ENCODE data around the gene DYNC1I1.

The DYNC1I1 gene

DNA sequence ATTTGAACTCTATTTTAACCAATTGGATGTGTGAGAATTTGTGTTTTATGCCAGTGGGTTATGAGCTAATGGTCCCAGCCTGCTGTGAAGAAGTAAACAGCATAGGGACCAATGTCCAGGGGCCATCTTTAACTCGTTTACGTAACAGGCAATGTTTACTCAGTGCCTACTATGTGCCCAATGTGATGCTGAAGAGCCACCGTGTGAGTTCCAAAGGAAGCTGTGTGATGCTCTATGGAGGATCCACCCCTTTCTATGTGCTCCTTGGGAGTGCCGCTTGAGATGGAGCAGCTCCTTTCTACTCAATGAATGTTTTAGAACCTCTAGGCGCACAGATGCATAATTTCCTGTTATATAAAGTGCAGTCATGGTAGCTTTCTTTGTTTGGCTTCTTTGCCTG, 21.3 kb downstream of the DYNC1I1 start:
- Histone ChIP-seq H3K4me1 (ENCODE audit: control insufficient read depth, insufficient read depth, low read length, poor library complexity, severe bottlenecking) (no peaks in the 10 kb centered on the region), H3K27ac (ENCODE audit: low read depth, low read length, severe bottlenecking) (no peak overlapping the region)
- WGBS, 2 experiments (ENCODE audit: insufficient coverage in 2 of 2): 78 to 82% methylated on average over 4 to 5 of the region's 5 CpGs

DNA sequence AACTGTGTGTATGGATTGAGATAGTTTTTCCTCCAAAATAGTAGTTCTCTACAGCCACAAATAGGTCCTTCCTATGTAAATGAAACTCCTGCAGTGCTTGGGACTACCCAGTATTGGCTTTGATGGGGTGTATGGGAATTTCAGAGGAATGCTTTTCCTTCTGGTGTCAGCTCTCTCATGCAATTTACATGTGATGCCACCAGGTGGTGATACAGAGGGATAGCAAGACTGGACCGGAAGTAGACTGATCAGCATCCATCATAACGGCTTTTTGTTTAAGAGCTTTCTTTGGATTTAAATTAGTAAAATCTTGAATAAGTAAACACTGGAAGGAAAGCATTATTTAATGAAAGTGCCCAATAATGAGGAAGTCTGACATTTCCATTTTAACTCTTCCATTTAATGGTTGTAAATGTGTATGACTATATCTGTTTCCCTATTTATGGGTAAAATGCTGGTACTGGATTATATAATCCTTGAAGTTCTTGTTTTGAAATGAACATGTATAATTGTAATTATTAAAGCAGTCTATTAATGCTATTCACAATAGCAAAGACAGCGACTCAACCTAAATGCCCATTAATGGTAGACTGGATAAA, 22.7 kb downstream of the DYNC1I1 start:
- Histone ChIP-seq H3K36me3 (ENCODE audit: control insufficient read depth, insufficient read depth, low read length) (no peaks in the 10 kb centered on the region), H3K4me1 (ENCODE audit: control insufficient read depth, insufficient read depth, low read length, poor library complexity, severe bottlenecking) (no peaks in the 10 kb centered on the region), H3K27ac (ENCODE audit: low read depth, low read length, severe bottlenecking) (no peak overlapping the region), H3K4me3 (ENCODE audit: extremely low read depth, insufficient read depth, low read length, poor library complexity, severe bottlenecking) (no peak overlapping the region), H3K9me3 (ENCODE audit: control insufficient read depth, low read length) (no peaks in the 10 kb centered on the region)
- WGBS, 2 experiments (ENCODE audit: insufficient coverage in 2 of 2): 100% methylated on average over 2 of the region's 3 CpGs; no CpG with 5 or more reads in 1 of the 2 experiments

More for the DNA sequence above, 21.3 kb downstream of the DYNC1I1 start:
- Histone ChIP-seq H3K36me3 (ENCODE audit: control insufficient read depth, insufficient read depth, low read length) (no peaks in the 10 kb centered on the region), H3K4me3 (ENCODE audit: extremely low read depth, insufficient read depth, low read length, poor library complexity, severe bottlenecking) (no peak overlapping the region), H3K9me3 (ENCODE audit: control insufficient read depth, low read length) (no peaks in the 10 kb centered on the region)

DNA sequence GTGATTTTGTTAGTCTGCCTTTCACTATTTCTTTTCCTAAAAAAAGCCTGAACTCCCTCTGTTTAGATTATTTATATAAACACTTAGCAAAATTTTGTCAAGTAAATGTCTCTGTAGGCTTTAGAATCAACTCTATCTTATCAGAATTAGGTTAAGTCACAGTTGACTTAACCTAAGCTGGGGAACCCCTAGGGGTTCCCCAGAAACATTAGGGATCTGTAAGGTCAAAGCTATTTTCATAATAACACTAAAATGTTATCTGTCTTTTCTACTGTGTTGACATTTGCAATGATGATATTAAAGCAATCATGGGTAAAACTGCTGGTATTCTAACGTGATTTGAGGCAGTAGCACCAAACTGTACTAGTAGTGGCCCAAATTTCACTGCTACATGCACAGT, 24.3 kb downstream of the DYNC1I1 start:
- Histone ChIP-seq H3K36me3 (ENCODE audit: control insufficient read depth, insufficient read depth, low read length) (no peaks in the 10 kb centered on the region), H3K9me3 (ENCODE audit: control insufficient read depth, low read length) (no peaks in the 10 kb centered on the region), H3K4me3 (ENCODE audit: extremely low read depth, insufficient read depth, low read length, poor library complexity, severe bottlenecking) (no peak overlapping the region), H3K4me1 (ENCODE audit: control insufficient read depth, insufficient read depth, low read length, poor library complexity, severe bottlenecking) (no peaks in the 10 kb centered on the region), H3K27ac (ENCODE audit: low read depth, low read length, severe bottlenecking) (no peak overlapping the region)
- WGBS, 2 experiments (ENCODE audit: insufficient coverage in 2 of 2): 80% methylated on average over 1 of the region's 1 CpG; no CpG with 5 or more reads in 1 of the 2 experiments

DNA sequence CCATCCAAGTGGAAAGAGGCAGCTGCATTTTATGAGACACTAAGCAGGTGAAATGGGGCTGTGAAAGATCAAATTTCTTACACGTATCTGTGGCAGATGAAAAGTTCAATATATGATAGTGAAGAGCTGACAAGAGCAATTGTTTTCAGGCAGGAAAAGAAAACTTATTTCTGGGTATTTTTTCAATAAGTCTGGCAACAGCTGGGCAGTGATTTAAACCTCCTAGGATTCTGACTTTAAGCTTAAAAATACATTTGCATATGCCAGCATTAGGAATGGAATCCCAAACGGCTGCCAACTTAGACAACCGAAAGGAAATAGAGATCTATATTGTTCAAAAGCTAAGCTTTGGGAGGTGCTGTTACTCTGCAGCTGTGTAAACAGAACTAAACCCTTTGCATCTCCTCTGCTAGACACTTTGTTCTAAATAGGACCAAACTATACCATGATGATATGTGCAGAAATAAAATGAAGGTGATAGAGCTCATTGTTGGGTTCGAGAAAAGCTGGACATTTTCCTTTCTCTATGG, 26.1 kb downstream of the DYNC1I1 start:
- Histone ChIP-seq H3K9me3 (ENCODE audit: control insufficient read depth, low read length) (no peaks in the 10 kb centered on the region), H3K4me3 (ENCODE audit: extremely low read depth, insufficient read depth, low read length, poor library complexity, severe bottlenecking) (no peak overlapping the region), H3K4me1 (ENCODE audit: control insufficient read depth, insufficient read depth, low read length, poor library complexity, severe bottlenecking) (no peaks in the 10 kb centered on the region), H3K27ac (ENCODE audit: low read depth, low read length, severe bottlenecking) (no peak overlapping the region), H3K36me3 (ENCODE audit: control insufficient read depth, insufficient read depth, low read length) (no peaks in the 10 kb centered on the region)
- 92 to 100% methylated on average over 1 to 3 of the region's 4 CpGs for WGBS, 2 experiments (ENCODE audit: insufficient coverage in 2 of 2)

DNA sequence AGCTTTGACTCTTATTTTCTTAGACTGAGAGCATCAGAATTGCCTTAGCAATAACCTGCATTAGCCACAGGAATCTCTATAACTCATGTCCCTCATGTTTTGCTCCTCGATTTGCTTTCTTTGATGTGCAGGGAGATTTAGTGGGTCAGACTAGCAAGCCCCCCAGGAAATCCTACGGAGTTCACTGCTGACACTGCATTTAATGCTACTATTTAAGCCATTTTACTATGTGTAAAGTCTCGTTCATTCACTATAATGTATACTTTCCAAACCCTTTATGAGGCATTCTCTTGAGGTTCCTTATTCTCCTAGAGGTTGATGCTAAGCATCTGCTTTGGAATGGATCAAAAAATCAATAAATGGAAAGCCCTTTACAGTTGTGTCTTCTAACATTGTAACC, 28.4 kb downstream of the DYNC1I1 start:
- H3K4me1 ChIP-seq (ENCODE audit: control insufficient read depth, insufficient read depth, low read length, poor library complexity, severe bottlenecking): no peaks in the 10 kb centered on the region
- H3K9me3 ChIP-seq (ENCODE audit: control insufficient read depth, low read length): no peaks in the 10 kb centered on the region
- no peak overlapping the region for H3K4me3 ChIP-seq (ENCODE audit: extremely low read depth, insufficient read depth, low read length, poor library complexity, severe bottlenecking)
- 100% methylated on average over 2 of the region's 3 CpGs; no CpG with 5 or more reads in 1 of the 2 experiments for WGBS, 2 experiments (ENCODE audit: insufficient coverage in 2 of 2)
- H3K27ac ChIP-seq (ENCODE audit: low read depth, low read length, severe bottlenecking): no peak overlapping the region
- H3K36me3 ChIP-seq (ENCODE audit: control insufficient read depth, insufficient read depth, low read length): no peaks in the 10 kb centered on the region

DNA sequence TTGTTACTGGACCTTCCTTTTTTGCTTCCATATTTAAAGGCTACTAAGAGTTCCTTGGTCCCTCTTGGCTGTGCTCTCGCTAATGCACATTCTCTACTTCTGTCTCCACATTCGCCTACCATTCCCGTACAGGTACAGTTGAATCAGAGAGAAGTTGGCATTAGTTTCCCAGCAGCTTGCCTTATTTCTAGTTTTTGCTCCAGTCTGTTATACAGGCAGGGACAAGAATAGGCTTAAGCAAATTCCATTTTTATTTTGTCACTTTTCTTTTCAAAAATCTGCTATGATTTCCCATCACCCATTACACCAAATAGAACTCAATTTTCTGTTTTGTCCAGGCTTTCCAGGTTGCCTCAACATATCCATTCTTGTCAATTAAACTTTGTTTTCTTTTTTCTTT, 29.9 kb downstream of the DYNC1I1 start:
- no peak overlapping the region for H3K27ac ChIP-seq (ENCODE audit: low read depth, low read length, severe bottlenecking)
- H3K4me1 ChIP-seq (ENCODE audit: control insufficient read depth, insufficient read depth, low read length, poor library complexity, severe bottlenecking): no peaks in the 10 kb centered on the region
- 83 to 100% methylated on average over 1 to 3 of the region's 3 CpGs for WGBS, 2 experiments (ENCODE audit: insufficient coverage in 2 of 2)
- H3K4me3 ChIP-seq (ENCODE audit: extremely low read depth, insufficient read depth, low read length, poor library complexity, severe bottlenecking): no peak overlapping the region
- H3K36me3 ChIP-seq (ENCODE audit: control insufficient read depth, insufficient read depth, low read length): no peaks in the 10 kb centered on the region
- H3K9me3 ChIP-seq (ENCODE audit: control insufficient read depth, low read length): no peaks in the 10 kb centered on the region

DNA sequence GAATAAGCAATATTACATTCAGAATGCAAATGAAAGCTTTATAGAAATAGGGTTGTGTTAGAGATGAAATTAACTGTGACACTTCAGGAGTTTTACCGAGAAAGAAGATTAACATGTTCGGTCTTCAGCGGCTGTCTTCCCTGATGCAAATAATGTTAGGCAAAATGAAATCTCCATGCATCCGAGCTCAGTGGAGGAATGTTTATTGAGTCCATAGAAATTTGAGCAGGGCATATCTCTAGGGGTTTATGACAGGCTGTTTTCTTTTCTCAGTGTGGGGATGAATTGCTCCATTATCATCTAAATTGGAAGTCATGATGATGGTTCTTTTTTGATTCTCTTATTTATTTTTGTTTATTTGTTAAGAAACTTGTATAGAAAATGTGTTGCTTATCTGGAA, 31.7 kb downstream of the DYNC1I1 start:
- H3K9me3 ChIP-seq (ENCODE audit: control insufficient read depth, low read length): no peaks in the 10 kb centered on the region
- H3K4me3 ChIP-seq (ENCODE audit: extremely low read depth, insufficient read depth, low read length, poor library complexity, severe bottlenecking): no peak overlapping the region
- 93 to 95% methylated on average over 3 to 4 of the region's 4 CpGs for WGBS, 2 experiments (ENCODE audit: insufficient coverage in 2 of 2)
- no peaks in the 10 kb centered on the region for H3K4me1 ChIP-seq (ENCODE audit: control insufficient read depth, insufficient read depth, low read length, poor library complexity, severe bottlenecking)
- no peaks in the 10 kb centered on the region for H3K36me3 ChIP-seq (ENCODE audit: control insufficient read depth, insufficient read depth, low read length)
- H3K27ac ChIP-seq (ENCODE audit: low read depth, low read length, severe bottlenecking): no peak overlapping the region

DNA sequence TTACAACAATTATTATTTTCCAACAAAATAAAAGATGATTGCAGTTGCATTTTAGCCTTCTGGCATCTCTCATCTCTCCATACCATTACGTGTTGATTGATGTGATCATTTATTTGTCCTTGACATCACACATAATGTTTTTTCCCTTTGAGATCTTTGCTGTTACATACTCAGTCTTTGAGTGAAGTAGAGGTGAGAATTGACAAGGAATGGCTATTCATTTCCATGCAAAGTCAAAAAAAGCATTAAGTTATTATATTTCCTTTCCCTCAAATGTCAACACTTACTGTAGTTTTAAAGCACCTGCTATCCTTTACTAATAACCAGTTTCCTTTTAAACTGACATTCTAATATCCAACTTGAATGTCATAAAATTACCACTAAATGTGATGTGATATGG, 33.6 kb downstream of the DYNC1I1 start:
- no CpG with 5 or more reads among the region's 1 CpG for WGBS, 2 experiments (ENCODE audit: insufficient coverage in 2 of 2)
- H3K9me3 ChIP-seq (ENCODE audit: control insufficient read depth, low read length): no peaks in the 10 kb centered on the region
- no peaks in the 10 kb centered on the region for H3K36me3 ChIP-seq (ENCODE audit: control insufficient read depth, insufficient read depth, low read length)
- no peaks in the 10 kb centered on the region for H3K4me1 ChIP-seq (ENCODE audit: control insufficient read depth, insufficient read depth, low read length, poor library complexity, severe bottlenecking)
- H3K27ac ChIP-seq (ENCODE audit: low read depth, low read length, severe bottlenecking): no peak overlapping the region
- H3K4me3 ChIP-seq (ENCODE audit: extremely low read depth, insufficient read depth, low read length, poor library complexity, severe bottlenecking): no peak overlapping the region

DNA sequence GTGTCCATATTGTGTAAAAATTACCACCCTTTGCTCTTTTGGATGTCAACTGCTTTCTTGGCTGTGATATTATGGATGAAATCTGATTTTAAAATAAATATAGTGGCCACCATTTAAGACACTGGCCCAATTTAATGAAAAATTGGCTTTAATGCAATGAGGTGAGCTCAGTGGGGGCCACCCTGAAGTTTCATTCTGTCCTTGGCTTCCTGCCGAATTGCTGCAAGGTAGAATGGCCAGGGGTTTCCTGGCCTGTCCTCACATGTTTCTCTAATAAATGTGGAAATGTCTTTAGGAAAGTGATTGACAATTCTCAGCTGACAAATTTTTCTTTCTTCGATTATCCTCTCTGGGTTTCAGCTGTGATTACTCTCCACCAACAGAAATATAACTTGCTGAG, 36.0 kb downstream of the DYNC1I1 start:
- 64 to 71% methylated on average over 1 of the region's 2 CpGs for WGBS, 2 experiments (ENCODE audit: insufficient coverage in 2 of 2)

DNA sequence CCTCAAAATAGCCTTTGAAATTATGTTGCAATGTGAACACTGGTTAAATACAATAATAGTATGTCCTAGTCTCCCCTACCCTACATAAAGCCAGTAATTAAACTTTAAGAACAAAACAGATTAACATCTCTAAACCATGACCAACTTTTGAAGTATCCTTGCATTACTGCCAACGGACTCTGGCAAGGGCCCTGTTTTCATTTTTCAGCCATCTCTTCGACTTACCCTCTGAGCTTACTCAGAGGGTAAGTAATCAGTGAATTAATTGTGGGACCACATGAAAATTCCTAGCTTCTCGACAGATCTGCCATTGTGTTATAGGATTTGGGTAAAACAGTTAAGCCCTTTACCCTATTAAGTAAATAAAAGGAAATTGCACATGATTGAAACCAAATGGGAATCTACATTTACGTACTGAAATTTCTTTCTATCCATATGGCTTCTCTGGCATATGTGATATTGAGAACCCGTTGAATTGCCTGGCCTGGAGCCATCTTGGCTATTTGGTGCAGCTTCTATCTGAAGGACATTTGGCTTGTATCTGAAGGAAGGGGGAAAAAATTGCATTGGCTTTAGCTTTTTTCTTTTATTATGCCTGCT, 39.6 kb downstream of the DYNC1I1 start:
- Histone ChIP-seq H3K36me3 (ENCODE audit: control insufficient read depth, insufficient read depth, low read length) (no peaks in the 10 kb centered on the region), H3K27ac (ENCODE audit: low read depth, low read length, severe bottlenecking) (no peak overlapping the region), H3K4me1 (ENCODE audit: control insufficient read depth, insufficient read depth, low read length, poor library complexity, severe bottlenecking) (no peaks in the 10 kb centered on the region), H3K9me3 (ENCODE audit: control insufficient read depth, low read length) (no peaks in the 10 kb centered on the region), H3K4me3 (ENCODE audit: extremely low read depth, insufficient read depth, low read length, poor library complexity, severe bottlenecking) (no peak overlapping the region)
- 100% methylated on average over 1 of the region's 5 CpGs; no CpG with 5 or more reads in 1 of the 2 experiments for WGBS, 2 experiments (ENCODE audit: insufficient coverage in 2 of 2)

More for the DNA sequence above, 36.0 kb downstream of the DYNC1I1 start:
- H3K36me3 ChIP-seq (ENCODE audit: control insufficient read depth, insufficient read depth, low read length): no peaks in the 10 kb centered on the region
- H3K4me3 ChIP-seq (ENCODE audit: extremely low read depth, insufficient read depth, low read length, poor library complexity, severe bottlenecking): no peak overlapping the region
- H3K27ac ChIP-seq (ENCODE audit: low read depth, low read length, severe bottlenecking): no peak overlapping the region
- no peaks in the 10 kb centered on the region for H3K4me1 ChIP-seq (ENCODE audit: control insufficient read depth, insufficient read depth, low read length, poor library complexity, severe bottlenecking)
- H3K9me3 ChIP-seq (ENCODE audit: control insufficient read depth, low read length): no peaks in the 10 kb centered on the region

DNA sequence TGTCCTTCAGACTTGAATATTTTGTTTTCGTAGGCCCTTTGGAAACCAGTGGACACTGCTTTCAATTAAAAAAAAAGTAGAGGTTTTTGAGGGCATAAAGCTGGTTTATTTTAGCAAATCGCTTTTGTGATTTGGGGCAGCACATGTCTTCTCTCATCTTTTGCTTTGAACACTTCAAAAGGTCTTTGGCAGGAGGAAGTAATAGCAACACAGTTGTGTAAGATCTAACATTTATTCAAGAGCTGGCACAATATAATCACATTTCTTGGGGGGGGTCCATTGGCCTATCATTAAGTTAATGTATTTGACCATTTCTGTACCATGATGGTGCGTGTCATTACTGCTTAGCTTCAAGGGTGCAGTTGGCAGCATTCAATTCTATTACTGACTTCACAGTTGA, 42.4 kb downstream of the DYNC1I1 start:
- H3K4me1 ChIP-seq (ENCODE audit: control insufficient read depth, insufficient read depth, low read length, poor library complexity, severe bottlenecking): no peaks in the 10 kb centered on the region
- H3K4me3 ChIP-seq (ENCODE audit: extremely low read depth, insufficient read depth, low read length, poor library complexity, severe bottlenecking): no peak overlapping the region
- no peak overlapping the region for H3K27ac ChIP-seq (ENCODE audit: low read depth, low read length, severe bottlenecking)
- H3K36me3 ChIP-seq (ENCODE audit: control insufficient read depth, insufficient read depth, low read length): no peaks in the 10 kb centered on the region
- no peaks in the 10 kb centered on the region for H3K9me3 ChIP-seq (ENCODE audit: control insufficient read depth, low read length)
- WGBS, 2 experiments (ENCODE audit: insufficient coverage in 2 of 2): 81 to 93% methylated on average over 2 of the region's 3 CpGs
